SH-SY5Y (cell line): Measurements from ENCODE around the gene CSNK2A1.

ENCODE experiments used
- GATA2 ChIP-seq: IDR thresholded peaks from 2 replicates; pipeline ENCODE4 v1.6.1; 2011; ENCODE audit warnings: mild to moderate bottlenecking, low read depth, low read length
- GATA3 ChIP-seq: IDR thresholded peaks from 2 replicates; pipeline ENCODE4 v1.6.1; 2011; ENCODE audit warnings: low read depth, mild to moderate bottlenecking, low read length, moderate library complexity

- TF ChIP-seq GATA2 (no peak), GATA3 (no peak)
Observed at GRCh38 chr20:437787-438486, 105.7 kb downstream of the CSNK2A1 start.
